GM21390 (cell line): ENCODE measurements around the gene ZNF69.
"Not testable (repeated sequence)": the region's sequence is repeated elsewhere in the genome, so short reads cannot be mapped to it uniquely, and the experiment has no call there.

Source experiments
- ATAC-seq: cut with Tn5 transposase; IDR thresholded peaks from one replicate; pipeline ENCODE4 v1.9.1; 2021; ENCODE audit not compliant: unreplicated experiment

Gene ZNF69

GRCh38 chr19:11887611-11888531, at the start of gene ZNF69:
TSS of gene ZNF69 (plus strand) at chr19:11887782. CDS start at chr19:11887924, 142 bp downstream.
- ATAC-seq: no peak

DNA sequence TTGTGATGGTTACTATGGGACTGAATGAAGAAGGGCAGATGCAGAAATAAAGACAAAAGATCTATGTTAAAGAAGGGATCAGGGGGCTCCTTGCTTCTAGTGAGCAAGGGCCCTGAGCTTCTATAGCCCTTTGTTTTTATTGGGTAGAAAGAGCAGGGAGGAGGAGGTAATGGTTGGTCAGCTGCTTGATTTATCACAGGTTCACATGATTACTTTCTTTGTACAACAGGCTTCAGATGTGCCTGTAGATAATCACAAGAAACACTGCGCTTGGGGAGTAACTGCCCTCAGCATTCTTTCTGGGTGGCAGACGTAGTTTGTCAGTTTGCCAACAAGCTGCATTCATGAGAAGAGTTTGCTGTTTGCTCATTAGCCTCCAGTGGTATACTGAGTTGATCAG, 43.9 kb upstream of the ZNF69 start:
- ATAC-seq: no peak

DNA sequence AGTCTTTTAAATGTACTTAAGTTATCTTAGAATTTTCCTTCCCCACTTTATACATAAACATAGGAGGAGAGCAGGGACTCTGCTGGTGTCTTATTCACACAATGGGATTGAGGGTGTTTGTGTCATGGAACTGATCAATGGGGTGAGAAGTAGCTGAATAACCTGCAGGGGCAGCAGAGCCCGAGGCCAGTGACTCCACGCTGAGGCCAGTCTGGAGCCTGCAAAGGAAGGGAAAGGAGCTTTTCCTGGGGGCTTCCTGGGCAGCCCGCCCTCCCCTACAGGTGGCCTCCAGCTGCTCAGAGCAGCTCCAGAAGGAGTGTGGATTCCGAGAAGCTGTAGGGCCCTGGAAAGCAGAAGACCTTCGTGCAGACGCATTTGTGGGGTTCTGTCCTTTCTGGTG, 40.0 kb upstream of the ZNF69 start:
- ATAC-seq: not testable (repeated sequence)

DNA sequence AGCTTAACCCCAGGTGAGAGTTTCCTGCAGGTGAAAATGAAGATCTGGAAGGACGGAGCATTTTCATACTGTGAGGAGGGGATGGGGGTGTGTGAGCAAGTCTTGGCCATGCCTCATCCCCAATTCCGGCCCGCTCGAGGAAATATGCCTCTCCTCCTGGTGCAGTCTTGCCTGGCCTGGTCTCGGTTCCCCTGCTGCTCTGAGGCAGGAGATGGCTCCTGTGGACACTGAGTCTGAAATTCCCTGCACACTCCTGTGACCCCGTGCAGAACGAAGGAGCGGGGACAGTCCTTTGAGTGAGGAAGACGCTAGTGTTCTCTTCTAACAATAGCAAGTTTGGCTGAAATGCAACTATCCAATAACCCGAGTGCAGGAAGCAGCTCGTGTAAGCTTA, 39.4 kb upstream of the ZNF69 start:
- ATAC-seq: no peak

- ATAC-seq: peak; percentile 81
Measured at GRCh38 chr19:11848594-11849469, 38.8 kb upstream of the ZNF69 start, which contains the start of gene ZNF439. TSS of gene ZNF439 (plus strand) at chr19:11848726. CDS start at chr19:11848868, 142 bp downstream.

GRCh38 chr19:11850289-11850688, 37.3 kb upstream of the ZNF69 start:
- ATAC-seq: not testable (repeated sequence)

- no peak for ATAC-seq
Measured at GRCh38 chr19:11853358-11853757, 34.2 kb upstream of the ZNF69 start.

GRCh38 chr19:11856596-11857250, 30.9 kb upstream of the ZNF69 start:
- no peak for ATAC-seq

GRCh38 chr19:11860721-11861120, 26.9 kb upstream of the ZNF69 start:
- no peak for ATAC-seq

DNA sequence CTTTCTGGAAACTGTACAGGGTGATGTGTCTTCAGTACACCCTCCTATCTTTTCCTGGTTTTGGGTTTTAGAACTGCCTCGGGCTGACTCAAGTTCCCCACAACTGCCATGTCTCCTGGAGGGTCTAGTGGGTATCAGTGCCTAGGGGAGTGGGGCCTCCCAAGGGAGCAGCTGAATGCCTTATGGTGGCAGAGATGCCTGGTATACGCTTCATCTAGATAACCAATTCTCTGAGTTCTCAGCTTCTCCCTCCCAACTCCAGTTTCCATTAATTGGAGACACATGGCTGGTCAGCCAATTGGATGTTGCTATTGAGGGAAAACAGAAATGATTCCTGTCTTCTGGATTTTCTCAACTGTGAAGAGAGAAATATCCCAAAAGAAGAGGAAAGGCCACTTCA, 26.3 kb upstream of the ZNF69 start:
- ATAC-seq: no peak

DNA sequence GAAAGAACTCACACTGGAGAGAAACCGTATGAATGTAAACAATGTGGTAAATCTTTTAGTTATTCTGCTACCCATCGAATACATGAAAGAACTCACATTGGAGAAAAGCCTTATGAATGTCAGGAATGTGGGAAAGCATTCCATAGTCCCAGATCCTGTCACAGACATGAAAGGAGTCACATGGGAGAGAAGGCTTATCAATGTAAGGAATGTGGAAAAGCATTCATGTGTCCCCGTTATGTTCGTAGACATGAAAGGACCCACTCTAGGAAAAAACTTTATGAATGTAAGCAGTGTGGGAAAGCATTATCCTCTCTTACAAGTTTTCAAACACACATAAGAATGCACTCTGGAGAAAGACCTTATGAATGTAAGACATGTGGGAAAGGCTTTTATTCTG, 19.8 kb upstream of the ZNF69 start:
- not testable (repeated sequence) for ATAC-seq

- ATAC-seq: no peak
Measured at GRCh38 chr19:11868188-11868587, 19.4 kb upstream of the ZNF69 start.

GRCh38 chr19:11872624-11873023, 15.0 kb upstream of the ZNF69 start:
- no peak for ATAC-seq

DNA sequence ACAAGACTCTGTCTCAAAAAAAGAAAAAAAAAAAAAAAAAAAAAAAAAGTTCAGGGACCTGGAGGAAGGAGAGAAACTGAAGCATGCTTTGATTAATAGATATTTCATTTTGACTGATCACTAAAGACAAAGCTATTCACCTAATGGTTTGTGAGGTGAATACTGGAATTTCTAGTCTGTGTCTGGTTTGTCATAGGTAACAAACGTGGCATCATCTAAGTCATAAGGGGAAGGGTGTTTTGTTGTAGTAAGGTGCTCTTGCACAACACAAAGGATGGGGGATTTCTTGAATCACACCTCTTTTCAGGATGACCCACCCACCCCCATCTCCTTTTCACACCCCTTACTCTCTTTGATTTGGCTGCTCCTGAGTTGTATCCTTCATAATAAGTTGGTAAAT, 13.8 kb upstream of the ZNF69 start:
- no peak for ATAC-seq

GRCh38 chr19:11879687-11880266, 7.8 kb upstream of the ZNF69 start:
- ATAC-seq: not testable (repeated sequence)

GRCh38 chr19:11880598-11880997, 7.0 kb upstream of the ZNF69 start:
- no peak for ATAC-seq

DNA sequence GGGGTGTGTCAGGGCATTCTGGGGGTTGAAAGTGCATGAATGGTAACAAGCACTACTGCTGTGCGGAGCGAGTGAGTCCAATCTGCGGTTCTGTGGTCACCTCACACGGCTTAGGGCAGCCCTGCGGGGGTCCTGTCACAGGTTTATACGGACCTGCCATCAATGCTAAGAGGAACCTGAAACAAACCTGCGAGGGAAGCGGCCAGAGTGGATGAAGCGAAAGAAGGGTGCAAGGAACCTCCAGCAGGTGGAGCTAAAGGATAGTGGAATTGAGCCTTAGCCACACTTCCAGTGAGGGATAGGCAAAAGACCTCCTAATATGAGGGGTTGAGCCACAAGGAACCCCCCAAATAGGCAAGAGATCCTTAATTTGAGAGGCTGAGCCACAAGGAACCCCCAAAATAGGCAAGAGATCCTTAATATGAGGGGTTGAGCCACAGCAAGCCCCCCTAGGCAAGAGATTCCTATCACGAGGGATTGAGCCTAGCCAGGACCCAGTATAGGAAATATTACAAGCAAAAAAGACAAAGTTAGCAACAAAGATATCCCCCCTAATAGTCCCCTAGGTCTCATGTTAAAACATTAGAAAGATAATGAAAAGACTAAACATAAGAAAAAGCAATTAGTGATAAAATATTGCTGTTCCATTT, 6.3 kb upstream of the ZNF69 start:
- ATAC-seq: no peak

DNA sequence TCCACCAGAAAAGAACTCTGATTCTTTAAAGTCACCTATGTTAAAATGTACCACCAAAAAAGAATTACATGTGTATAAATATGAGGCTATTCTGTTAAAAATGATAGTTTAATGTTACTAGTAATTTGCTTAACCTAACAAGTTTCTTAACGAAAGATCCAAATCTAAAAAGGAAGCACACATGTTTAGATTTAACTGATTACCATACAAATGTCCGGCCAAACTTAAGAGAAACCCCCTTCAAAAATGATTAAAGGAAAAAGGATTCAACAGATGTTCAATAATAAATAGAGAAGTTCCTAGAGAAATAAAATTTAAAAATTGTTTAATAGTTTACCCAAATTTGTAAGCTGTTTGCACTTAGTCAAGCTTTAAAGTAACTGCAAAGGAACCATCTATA, 5.0 kb upstream of the ZNF69 start:
- ATAC-seq: no peak

GRCh38 chr19:11887234-11887610, 360 bp upstream of the ZNF69 start:
- ATAC-seq: no peak

GRCh38 chr19:11889901-11890300, 2.3 kb downstream of the ZNF69 start:
- not testable (repeated sequence) for ATAC-seq
